Panc1 (cell line): ENCODE results near the gene E4F1.

ENCODE experiments used
- CTCF ChIP-seq: fragments of 450-650 bp; IDR thresholded peaks from 2 replicates; pipeline ENCODE4 v1.5.1; 2017; ENCODE audit warnings: mild to moderate bottlenecking
- POLR2AphosphoS5 ChIP-seq: IDR thresholded peaks from 2 replicates; pipeline ENCODE4 v1.6.1; 2012; ENCODE audit warnings: mild to moderate bottlenecking, low read depth, low read length, moderate library complexity
- TF ChIP-seq, protein P1 (sequence below), 2 experiments: IDR thresholded peaks; 2 replicates each; pipeline ENCODE4 v1.6.1; 2011 to 2012; ENCODE audit warnings: low read depth in 2 of 2, control low read depth in 1 of 2, low read length in 1 of 2, mild to moderate bottlenecking in 1 of 2, moderate library complexity in 1 of 2; ENCODE audit not compliant: insufficient read depth in 1 of 2

DNA sequence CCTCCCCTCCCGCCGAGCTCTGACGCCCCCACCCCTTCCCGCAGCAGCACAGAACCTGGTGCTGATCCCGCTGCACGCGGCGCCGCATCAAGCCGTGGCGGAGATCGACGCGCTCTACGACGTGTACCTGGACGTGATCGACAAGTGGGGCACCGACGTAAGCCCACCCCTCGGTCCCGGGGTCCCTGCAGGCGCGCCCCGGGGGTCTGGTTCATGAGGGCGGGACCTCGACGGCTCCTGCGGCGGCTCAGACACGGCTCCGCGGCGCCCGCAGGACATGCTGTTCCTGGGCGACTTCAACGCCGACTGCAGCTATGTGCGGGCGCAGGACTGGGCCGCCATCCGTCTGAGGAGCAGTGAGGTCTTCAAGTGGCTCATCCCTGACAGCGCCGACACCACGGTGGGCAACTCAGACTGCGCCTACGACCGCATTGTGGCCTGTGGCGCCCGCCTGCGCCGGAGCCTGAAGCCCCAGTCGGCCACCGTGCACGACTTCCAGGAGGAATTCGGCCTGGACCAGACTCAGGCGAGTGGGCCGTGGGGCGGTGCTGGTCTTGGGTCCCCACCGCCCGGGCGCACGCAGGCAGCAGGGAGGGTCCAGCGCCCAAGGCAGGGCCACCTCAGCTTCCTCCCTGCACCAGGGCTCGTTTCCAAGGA lies 14.2 kb downstream of the E4F1 start:
- TF ChIP-seq, protein P1, sequence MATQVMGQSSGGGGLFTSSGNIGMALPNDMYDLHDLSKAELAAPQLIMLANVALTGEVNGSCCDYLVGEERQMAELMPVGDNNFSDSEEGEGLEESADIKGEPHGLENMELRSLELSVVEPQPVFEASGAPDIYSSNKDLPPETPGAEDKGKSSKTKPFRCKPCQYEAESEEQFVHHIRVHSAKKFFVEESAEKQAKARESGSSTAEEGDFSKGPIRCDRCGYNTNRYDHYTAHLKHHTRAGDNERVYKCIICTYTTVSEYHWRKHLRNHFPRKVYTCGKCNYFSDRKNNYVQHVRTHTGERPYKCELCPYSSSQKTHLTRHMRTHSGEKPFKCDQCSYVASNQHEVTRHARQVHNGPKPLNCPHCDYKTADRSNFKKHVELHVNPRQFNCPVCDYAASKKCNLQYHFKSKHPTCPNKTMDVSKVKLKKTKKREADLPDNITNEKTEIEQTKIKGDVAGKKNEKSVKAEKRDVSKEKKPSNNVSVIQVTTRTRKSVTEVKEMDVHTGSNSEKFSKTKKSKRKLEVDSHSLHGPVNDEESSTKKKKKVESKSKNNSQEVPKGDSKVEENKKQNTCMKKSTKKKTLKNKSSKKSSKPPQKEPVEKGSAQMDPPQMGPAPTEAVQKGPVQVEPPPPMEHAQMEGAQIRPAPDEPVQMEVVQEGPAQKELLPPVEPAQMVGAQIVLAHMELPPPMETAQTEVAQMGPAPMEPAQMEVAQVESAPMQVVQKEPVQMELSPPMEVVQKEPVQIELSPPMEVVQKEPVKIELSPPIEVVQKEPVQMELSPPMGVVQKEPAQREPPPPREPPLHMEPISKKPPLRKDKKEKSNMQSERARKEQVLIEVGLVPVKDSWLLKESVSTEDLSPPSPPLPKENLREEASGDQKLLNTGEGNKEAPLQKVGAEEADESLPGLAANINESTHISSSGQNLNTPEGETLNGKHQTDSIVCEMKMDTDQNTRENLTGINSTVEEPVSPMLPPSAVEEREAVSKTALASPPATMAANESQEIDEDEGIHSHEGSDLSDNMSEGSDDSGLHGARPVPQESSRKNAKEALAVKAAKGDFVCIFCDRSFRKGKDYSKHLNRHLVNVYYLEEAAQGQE (IDR thresholded peaks at IDR 0.05; ENCODE audit: insufficient read depth in 1 of 2, low read depth in 2 of 2, low read length in 1 of 2): no peak
- TF ChIP-seq CTCF: no peak
- no peak; the same call in 1 of the 2 replicates for TF ChIP-seq POLR2AphosphoS5
